Activated gamma-delta T cell treated with Interleukin-2 at 50 U/mL for 16 hours (primary cell): Measurements from ENCODE around the gene PXMP4.

Experiments used
- DNase-seq: peaks from one replicate; pipeline ENCODE4 v3.0.0-alpha.2; 2020

The PXMP4 gene

DNA sequence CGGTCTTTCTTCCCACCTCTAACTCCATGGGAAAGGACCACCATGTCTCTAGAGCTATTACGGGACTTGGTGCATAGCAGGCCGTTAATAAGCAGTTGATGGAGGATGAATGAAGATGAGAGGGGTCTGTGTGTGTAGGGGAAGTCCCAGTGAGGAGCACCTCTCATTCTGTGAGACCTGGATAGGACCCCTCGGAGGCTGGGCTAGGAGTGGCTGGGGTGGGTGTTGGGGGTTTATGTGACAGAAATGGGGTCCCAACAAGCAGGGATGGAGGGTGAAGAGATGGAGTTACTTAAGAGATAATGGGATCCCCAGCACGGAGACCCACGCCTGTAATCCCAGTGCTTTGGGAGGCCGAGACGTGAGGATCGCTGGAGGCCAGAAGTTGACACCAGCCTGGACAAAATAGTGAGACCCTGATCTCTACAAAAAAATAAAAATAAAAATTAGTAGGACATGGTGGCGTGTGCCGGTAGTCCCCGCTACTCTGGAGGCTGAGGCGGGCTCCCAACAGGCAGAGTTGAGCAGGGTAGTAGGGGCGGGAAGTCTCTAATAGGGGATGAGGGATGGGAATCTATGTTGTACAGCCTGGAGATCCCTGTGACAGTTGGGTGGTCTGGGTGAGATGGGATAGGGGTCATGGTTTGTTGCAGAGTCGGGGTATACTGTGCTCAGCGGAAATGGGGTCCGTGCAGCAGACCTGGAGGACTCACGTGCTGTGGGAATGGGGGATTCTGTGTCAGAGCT lies 11.0 kb upstream of the PXMP4 start:
- DNase-seq, result no peak

DNA sequence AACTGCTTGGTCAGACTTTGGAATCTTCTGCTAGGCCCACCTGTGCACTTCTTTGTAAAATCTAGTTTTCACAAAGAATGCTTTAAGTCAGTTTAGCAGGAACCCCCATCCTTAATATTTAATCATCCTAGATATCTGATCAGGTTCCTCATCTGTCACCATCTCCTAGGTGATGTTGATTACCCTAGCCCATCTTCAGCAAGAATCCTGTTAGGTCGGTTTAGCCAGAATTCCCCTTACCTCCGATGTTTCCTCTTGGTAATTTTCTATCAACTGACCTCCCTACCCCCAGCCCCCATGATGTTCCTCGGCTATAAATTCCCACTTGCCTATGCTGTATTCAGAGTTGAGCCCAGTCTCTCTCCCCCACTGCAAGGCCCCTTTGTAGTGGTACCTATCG lies 9.0 kb upstream of the PXMP4 start:
- no peak for DNase-seq

DNA sequence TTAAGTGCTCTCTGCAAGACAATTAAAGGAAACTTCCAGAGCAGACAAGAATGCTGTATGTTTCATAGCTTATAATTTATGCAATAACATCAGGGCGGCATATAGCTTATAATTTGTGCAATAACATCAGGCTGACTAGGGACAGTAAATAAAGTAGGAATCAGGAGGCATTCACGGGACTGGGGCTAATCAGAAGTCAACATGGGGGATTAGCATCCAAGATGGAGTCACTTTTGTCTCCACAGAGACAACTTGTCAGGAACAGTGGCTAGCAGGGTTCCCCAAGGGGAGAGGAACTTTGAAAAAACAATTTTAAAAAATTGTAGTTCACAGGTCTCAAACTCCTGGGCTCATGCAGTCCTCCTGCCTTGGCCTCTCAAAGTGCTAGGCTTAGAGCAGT lies 8.4 kb upstream of the PXMP4 start:
- DNase-seq, result no peak

DNA sequence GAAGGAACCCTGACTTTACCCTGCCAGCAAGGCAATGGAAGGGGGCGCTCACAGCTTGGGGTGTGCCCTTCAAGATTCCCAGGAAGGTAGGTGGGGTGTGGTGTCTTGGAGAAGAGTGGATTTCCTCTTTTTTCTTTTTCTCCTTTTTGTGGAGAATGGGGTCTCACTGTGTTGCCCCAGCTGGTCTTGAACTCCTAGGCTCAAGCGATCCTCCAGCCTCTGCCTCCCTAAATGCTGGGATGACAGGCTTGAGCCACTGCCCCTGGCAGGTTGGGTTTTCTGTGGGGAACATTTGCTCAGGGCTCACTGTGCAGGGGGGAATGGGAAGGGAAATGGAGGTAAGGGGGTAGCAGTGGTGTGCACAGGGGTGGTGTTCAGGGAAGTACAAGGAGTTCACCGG lies 7.7 kb upstream of the PXMP4 start:
- DNase-seq, result no peak

DNA sequence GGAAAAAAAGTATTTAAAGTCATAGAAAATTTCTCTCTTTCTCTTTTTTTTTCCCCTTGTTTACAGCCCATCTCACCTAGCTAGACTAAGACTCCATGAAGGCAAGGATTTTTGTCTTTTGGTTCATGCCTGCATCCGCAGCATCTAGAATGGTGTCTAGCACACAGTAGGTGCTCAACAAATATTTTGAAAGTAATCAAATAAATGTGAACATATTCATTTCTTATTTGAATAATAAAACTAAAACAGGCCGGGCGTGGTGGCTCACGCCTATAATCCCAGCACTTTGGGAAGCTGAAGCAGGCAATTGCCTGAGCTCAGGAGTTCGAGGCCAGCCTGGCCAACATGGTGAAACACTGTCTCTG lies 7.0 kb upstream of the PXMP4 start:
- no peak for DNase-seq

DNA sequence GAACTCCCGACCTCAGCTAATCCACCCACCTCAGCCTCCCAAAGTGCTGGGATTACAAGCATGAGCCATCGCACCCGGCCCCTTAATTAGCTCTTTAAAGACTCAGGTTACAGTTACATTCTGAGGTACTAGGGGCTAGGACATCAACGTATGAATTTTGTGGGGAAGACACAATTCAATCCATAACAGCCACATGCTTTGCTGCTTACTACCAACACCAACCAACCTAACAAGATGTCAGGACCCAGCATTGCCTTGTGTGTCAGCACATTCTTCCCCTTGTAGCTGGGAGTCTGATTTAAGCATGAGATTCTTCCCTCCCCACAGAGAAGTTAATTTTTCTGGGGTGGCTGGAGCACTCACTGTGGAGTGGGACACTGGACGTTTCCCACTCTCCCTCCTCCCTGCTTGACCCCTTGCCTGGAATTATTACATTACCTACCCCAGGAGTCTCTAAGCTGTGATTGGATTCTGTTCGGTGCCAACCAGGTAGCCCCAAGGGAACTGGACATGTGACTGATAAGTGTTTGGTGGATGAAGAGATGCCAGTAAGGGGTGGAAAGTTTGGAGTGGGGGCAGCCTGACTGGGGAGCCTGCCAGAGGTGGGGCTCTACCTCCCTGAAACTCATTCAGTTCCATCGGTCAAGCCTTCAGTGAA lies 5.6 kb upstream of the PXMP4 start:
- DNase-seq, result no peak

DNA sequence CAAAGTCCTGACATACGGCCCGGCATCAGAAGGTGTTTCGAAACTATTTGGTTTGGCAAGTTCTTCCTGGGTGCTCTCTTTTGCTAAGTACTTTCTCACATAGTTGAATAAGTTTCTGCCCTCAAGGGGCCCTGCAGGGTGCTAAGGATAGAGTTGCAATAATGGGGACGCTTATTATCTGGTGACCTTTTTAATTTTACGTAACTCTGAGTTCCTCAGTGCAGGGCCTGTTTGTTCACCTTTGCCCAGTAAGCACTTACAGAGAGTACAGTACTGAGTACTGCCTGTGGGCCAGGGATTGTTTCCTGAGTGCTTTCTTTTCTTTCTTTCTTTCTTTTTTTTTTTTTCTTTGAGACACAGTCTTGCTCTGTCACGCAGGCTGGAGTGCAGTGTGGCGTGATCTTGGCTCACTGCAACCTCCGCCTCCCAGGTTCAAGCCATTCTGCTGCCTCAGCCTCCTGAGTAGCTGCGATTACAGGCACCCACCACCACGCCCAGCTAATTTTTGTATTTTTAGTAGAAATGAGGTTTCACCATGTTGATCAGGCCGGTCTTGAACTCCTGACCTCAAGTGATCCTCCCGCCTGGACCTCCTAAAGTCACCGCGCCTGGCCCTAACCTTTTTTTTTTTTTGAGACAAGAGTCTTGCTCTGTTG lies 4.5 kb upstream of the PXMP4 start:
- DNase-seq, result no peak

DNA sequence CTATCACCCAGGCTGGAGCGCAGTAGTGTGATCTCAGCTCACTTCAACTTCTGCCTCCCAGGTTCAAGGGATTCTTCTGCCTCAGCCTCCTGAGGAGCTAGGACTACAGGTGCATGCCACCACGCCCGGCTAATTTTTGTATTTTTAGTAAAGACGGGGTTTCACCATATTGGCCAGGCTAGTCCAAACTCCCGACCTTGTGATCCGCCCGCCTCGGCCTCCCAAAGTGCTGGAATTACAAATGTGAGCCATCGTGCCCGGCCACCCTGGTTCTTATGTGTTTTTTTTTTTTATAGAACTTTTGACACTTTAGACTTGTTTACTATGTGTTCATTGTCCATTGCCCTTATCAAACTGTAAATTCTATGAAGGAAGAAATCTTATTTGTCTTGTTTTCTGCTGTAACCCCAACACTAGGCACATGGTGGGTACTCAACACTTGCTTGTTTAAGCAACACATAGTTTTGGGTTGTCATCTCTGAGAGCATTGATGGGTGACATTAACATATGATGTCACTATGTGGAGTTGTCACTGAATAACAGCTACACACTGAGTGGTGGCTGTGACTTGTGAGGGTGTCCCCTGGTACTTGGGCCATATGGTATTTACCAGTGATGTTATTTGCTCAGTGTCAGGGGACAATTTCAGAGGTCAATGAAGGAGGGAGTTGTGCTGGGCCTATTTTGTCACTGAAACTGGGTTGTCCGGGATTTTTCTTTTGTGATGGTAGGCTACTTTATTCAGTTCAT lies 1.5 kb upstream of the PXMP4 start:
- DNase-seq, result no peak

DNA sequence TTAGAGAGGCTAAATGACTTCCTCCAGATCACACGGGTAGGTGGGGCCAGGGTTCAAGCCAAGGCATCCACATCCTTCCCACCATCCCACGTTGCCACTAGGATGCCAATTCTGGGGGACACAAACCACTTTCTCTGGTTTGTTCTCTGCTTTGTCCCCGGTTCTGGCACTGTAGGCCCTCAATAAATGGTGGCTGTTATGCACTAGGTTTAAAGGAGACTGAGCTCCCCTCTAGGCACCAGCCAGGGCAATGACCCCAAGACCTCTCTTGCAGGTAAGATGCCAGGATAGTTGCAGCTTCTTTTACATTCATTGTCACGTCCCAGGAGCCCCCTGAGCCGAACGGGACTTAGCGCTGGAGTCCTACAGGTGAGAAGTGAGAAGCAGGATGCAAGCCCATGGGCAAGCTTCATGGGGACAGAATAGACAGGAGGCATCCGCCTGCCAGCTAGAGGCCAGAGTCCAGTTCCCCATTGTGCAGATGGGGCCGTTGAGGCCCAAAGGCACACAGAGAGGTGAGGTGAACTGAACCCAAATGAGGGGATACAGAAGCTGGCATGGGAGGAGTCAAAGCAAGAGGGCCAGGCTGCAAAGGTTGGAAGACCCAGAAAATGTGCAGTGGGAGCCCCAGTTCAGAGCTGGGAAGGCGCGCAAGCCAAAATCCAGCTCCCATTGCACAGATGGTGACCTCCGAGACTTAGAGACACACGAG lies 677 bp downstream of the PXMP4 start:
- DNase-seq, result no peak

DNA sequence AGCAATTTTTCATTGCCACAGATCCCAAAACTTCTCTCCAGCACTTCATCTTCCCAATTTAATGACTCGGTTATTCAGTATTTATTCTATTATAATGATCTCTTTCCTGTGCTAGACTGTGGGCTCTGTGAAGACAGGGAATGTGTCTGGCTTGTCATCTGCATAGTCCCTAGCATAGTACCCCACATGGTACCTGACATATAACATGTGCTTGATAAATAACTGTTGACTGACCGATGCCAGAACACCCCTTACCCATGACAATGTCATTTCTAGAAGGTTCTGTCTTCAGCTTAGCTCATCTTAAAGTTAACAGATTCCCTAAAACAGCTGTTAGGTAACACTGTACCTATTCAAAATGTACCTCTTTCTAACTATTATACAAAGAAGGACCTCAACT lies 3.6 kb downstream of the PXMP4 start:
- no peak for DNase-seq

DNA sequence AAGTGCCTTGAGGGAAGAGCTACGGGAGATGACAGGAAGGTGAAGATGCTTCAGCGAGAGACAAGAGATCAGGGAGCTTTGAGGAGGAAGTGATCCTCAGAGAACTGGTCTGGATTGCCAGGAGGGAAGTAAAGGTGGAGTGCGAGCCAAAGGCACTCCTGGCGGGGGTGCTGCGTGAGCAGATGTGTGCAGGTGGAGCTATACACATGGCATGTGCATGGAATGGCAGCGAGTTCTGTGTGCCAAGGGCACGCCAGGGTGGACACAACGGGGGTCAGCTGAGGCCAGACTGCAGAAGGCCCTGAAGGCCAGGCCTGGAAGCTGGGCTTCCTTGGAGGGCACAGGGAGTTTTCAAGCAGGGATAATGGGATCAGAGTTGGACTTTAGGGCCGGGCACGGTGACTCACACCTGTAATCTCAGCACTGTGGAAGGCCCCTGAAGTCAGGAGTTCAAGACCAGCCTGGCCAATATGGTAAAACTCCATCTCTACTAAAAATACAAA lies 6.2 kb downstream of the PXMP4 start:
- DNase-seq, result no peak

DNA sequence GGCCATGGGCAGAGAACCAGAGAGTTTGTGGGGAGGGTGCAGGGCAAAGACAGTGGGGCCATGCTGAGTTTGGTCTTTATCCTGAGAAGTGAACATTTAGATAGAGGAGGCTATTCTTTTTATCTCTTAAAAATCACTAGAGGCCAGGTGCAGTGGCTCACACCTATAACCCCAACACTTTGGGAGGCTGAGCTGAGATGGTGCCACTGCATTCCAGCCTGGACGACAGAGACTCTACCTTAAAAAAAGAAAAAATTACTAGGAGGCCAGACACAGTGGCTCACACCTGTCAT lies 8.7 kb downstream of the PXMP4 start:
- no peak for DNase-seq

DNA sequence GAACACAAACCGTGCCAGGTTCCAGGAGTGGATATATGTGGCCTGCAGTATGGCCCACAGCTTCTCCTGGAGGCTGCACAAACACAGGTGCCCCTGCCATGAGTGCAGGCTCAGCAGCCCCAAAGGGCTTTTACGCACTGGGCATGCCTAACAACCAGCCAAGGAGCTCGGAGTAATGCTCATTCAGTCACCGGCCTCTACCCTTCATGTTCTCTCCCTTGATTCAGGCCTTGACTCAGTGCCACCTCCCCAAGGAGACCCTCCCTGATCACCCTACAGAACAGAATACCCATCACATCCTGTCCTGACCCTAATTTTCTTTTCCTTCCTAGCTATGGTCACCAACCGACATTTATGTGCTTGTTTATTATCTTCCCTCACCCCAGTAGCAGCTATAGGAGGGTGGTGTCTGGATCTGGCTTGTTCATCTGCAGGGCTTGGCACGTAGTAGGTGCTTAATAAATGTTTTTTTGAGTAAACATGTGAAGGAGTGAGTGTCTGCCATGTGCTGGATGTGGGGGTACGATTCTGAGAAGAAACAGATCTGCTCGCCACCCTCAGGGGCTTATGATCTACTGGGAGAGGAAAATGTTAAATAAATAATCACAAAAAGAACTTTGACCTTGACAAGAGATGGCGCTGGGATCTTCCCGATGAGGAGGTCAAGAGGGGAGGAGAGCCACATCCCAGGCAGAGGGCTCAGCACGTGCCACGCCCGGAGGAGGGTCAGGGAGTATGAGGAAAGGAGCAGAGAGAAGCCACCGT lies 9.2 kb downstream of the PXMP4 start:
- DNase-seq, result no peak

DNA sequence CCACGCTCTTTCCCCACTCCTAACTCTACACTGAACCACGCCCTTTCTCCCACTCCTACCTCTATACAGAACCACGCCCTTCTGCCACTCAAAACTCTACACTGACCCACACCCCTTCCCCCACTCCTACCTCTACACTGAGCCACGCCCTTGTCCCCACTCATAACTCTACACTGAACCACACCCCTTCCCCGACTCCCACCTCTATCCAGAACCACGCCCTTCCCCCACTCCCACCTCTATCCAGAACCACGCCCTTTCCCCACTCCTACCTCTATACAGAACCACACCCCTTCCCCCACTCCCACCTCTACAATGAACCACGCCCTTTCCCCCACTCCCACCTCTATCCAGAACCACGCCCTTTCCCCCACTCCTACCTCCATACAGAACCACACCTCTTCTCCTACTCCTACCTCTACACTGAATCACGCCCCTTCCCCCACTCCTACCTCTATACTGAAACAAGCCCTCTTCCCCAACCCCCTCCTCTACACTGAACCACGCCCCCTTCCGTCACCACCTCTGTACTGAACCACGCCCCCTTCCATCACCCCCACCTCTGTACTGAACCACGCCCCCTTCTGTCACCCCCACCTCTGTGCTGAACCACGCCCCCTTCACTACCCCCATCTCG lies 10.1 kb downstream of the PXMP4 start:
- DNase-seq, result no peak

DNA sequence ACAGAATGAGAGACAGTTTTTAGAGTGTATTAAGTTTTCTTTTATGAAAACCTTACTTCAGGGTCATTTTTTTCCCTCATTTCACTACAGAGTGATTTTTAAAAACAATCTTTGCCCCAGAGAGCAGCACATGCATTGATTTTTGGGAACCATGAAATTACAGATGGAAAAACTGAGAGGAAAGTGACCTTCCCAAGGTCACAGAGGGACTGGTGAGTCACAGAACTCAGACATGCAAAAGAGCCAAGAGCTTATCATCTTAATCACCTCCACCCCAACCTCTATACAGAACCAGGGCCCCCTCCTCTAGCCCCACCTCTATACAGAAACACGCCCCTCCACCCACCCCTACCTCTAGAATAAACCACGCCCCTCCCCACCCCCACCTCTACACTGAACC lies 10.7 kb downstream of the PXMP4 start:
- no peak for DNase-seq

DNA sequence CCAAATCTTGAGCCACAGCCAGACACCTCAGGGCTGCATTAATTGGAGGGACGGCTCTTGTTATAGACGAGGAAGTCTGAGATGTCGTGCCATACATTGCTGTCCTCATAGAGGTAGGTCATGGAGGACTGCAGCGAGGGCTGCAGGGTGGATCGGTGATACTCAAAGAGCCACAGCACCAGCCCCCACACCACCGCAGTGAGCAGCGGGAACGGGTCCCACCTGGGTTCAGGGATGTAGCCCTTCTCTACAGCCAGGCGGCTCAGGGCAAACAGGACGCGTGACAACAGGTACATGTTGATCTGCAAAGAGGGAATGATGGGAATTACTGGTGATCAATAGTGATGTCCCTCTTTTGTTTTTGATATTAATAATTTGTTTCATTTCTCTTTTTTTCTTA lies 12.4 kb downstream of the PXMP4 start:
- no peak for DNase-seq

DNA sequence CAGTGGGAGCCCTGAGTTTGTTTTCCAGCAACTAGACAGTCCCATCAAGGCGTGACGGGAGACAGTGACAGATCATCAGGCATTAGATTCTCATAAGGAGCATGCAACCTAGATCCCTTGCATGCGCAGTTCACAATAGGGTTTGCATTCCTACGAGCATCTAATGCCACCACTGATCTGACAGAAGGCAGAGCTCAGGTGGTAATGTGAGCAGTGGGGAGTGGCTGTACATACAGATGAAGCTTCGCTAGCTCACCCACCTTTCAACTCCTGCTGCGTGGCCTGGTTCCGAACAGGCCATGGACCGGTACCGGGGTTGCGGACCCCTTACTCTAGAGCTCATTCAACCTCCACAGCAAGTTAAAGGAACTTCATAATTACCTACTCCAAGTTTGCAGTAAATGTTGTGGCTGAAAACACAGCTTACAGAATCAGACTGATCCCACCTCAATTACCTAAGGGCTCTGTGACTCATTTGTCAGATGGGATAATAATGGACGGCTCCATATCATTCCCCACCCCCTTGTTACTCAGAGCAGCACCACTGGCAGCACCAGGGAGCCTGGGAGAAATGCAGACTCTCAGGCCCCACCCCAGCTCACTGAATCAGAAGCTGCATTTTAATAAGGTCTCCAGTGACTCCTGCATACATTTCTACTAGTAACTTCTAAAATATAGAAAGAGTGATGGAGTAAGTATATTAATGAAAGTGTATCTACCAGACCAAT lies 15.7 kb downstream of the PXMP4 start:
- no peak for DNase-seq

DNA sequence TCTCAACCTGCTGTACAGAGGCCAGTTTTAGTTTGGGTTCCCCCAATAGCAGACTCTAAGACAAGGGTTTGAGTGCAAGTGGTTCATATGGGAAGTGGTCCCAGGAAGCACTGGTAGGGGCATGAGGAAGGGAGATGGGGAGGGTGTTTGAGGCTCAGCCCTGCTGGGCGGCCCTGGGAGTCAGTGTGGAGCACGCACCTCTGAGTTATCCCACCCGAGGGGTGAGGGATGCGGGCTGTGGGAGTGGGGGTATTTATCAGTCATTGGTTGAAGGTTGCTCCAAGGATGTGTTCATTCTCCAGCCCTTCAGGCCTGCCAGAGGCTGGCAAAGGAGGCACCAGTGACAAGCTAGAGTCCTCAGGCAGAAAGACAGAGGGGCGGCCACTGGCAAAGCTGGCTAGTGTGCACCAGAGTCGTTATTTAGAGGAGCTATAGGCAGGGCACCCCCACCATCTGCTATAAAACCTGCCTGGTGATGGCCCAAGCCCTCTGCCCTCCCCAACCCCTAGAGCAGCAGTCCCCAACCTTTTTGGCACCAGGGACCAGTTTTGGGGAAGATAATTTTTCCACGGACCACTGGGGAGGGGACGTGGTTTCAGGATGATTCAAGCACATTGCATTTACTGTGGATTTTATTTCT lies 16.5 kb downstream of the PXMP4 start:
- no peak for DNase-seq

DNA sequence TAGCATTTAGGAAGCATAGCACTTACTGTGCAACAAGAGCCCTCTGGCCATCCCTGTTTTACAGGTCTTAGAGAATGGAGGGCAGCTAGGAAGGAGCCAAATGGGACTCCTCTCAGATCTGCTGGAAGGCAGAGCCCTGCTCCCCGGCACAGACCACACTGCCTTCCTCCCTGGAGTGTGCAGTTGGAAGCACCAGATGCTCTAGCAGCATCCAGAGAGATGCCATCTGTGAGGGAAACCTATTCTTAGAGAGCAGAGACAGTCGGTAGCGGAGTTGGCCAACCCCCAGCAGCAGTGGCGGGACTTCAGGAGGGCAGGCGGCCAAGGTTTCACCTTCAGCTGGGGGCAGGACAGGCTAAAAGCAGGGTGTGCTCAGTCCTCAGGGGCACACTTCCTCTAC lies 17.2 kb downstream of the PXMP4 start:
- DNase-seq, result no peak

DNA sequence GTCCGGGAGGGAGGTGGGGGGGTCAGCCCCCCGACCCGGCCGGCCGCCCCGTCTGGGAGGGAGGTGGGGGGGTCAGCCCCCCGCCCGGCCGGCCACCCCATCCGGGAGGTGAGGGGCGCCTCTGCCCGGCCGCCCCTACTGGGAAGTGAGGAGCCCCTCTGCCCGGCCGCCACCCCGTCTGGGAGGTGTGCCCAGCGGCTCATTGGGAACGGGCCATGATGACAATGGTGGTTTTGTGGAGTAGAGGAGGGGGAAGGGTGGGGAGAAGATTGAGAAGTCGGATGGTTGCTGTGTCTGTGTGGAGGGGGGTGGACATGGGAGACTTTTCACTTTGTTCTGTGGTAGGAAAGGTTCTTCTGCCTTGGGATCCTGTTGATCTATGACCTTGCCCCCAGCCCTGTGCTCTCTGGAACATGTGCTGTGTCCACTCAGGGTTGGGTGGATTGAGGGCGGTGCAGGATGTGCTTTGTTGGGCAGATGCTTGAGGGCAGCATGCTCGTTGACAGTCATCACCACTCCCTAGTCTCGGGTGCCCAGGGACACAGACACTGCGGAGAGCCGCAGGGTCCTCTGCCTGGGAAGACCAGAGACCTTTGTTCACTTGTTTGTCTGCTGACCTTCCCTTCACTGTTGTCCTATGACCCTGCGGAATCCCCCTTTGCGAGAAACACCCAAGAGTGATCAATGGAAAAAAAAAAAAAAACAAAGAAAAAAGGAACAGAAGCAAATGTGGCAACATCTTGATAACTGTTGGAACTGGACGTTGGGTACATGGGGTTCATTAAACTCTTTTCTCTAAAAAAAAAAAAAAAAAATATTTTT lies 18.3 kb downstream of the PXMP4 start:
- no peak for DNase-seq
